Activated CD4-positive, alpha-beta T cell treated with anti-CD3 and anti-CD28 coated beads, Interleukin-2, amount 50 U/mL, for 4 hours (primary cell): Measurements from ENCODE around the gene CSF1.

Experiments
- DNase-seq, 2 experiments: peaks; one replicate each; pipeline ENCODE4 v3.0.0-alpha.2; 2020

Gene CSF1

GRCh38 chr1:109883248-109883955 is 27.2 kb upstream of the CSF1 start:
- no peak for DNase-seq

- no peak for DNase-seq
These were observed 26.3 kb upstream of the CSF1 start for GRCh38 chr1:109884242-109884891.

DNA sequence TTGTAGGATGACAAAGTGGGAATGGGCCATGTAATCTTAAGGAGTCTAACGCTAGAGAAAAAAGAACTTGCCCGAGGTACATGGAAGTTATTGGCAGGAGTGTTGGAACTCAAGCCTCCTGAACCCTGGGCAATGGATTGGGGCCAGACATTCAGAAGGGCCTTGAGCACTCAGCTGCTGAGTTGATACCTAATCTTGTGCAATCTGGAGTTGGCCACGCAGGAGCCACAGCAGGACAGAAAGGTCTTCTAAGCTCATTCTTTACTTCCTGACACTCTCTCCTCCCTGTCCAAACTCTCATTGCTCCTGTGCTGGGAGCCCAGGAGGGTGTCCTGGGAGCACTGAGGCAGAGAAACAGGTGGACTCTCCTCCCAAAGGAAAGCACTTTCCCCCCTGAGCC is 25.1 kb upstream of the CSF1 start:
- no peak for DNase-seq

DNA sequence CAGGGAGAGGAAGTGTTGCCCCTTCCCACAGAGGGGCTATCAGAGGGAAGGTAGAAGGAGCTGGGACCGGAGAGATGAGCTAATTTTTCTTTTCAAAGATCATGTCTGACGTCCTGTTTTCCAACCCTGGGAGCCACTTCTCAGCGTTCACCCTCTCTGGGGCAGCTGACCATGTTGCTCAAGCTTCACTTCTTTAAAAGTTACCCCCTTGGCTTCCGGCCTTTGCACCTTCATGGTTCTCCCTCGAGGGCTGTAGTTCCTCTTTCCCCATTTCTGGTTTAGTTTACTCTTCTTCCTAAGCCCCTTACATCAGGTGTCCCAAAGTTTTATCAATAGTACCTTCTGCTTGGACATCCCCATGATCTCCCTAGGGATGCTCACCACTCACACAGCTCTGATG is 23.8 kb upstream of the CSF1 start:
- DNase-seq, result no peak

- no peak for DNase-seq
These were observed 23.4 kb upstream of the CSF1 start for GRCh38 chr1:109887271-109887670.

DNA sequence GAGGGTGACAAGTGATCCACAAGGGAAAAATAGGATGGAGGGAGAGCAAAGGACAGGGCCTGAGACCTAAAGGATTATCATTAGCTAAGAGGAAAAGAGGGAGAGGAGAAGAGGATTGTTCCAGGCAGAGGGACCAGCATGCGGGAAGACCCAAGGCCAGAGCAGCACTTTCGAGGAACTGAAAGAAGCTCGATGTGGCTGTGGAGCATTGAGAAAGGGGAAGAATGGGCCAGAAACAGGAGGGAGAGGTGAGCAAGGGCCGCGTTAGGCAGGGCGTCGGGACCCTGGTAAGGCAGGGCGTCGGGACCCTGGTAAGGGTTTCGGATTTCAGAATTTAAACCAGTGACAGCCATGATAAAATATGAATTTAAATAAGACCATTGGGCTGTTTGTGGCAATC is 22.8 kb upstream of the CSF1 start:
- no peak for DNase-seq

- no peak for DNase-seq
These were observed 21.6 kb upstream of the CSF1 start for GRCh38 chr1:109889094-109889493.

GRCh38 chr1:109890115-109890953 is 20.3 kb upstream of the CSF1 start:
- DNase-seq, result peak; percentile 36 to 47

- DNase-seq, result no peak
These were observed 18.7 kb upstream of the CSF1 start for GRCh38 chr1:109891930-109892329.

DNA sequence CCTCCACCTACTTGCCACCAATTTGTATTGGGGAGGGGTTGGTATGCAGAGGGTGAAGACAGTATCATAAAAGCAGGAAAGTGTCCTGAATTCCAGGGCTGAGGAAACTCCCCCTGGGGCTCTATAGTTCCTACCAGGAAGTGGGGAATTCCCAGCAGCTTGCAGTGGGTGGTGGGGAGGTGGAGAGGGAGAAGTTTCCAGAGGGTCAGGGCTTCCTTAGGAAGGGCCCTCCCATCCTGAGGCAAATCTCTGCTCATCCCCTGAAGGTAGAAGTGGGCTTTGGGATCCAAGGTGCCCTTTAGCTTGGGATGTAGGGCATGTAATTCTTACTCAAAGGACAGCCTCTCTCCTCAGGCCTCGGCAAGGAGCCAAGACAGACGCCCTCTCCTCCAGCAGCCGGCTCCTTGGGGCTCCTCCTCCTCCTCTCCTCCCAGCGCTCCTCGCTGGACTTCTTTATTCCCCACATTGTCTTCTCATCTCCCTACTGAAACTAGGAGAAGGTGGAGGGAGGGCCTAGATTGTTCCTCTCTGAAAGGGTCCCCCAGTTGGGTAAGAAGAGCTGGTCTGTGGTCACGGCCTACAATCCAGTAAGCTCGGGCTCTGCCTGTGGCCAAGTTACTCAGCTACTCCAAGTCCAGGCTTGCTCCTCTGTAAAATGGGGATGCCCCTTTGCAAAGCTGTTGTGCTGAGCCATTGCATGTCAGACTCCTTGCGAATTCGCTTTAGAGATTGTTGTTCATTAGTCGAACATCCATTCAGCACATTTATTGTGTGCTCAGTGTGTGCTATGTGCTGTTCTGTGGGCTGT is 17.9 kb upstream of the CSF1 start:
- DNase-seq, result no peak

DNA sequence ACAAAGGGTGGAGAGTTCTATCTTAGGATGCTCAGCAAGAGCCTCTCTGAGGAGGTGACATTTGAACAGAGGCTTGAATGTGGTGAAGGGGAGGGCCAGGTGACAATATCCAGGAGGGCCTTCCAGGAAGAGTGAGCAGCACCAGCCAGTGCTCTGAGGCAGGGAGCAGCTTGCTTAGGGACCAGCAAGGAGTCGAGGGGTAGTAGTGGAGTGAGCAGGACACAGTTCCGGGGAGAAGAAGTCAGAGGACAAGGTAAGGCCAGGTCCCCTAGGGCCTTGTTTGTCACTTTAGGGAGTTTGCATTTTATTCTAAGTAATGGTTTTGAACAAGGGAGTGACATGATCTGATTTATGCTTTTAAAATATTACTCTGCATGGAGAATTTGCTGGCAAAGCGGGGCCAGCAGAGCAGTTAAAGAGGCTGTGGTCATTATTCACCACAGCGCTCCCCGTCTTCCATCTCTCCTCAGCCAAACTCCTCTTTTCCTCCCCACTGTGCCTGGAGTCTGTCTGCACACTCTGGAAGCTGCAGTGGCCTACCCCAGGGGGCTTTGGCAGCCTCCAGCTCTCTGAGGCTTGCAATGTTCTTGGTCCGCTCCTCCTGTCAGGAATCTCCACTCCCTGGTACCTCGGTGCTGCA is 17.0 kb upstream of the CSF1 start:
- no peak for DNase-seq

- no peak for DNase-seq
These were observed 15.6 kb upstream of the CSF1 start for GRCh38 chr1:109894823-109895719.

DNA sequence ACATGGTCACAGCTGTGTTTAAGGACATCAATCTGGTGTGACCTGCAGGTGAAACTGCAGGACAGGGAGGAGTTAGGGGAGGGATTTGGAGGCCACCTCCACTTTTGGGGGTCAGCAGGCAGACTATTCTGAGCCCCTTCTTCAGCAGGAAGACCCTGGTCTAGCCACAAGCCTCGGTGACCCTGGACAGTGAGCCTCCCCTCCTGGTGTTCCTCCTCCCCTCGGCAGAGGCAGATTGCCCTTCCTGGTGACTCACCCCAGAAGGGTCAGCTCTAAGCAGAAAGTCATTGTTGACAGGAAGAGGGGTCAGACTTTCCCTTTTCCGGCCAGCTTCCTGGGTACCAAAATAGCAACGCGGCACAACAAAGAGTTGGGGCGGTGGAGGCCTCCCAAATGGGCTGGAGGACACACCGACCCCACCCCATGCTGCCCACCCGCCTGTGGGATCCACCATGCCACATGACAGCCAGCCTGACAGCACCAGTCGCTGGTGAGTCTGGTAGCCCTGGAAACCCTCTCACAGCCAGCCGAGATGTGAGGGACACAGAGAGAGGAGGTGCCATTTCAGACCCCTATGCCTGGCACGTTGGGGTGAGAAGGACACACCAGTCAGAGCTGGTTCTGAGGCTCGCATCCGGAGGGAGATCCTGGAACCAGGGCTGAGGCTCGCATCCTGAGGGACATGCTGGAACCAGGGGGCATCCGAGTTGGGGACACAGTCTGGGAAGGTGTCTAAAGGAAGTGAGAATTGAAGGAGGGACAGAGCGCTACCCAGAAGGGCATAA is 14.7 kb upstream of the CSF1 start:
- no peak for DNase-seq

GRCh38 chr1:109896681-109897080 is 14.0 kb upstream of the CSF1 start:
- DNase-seq, result no peak

DNA sequence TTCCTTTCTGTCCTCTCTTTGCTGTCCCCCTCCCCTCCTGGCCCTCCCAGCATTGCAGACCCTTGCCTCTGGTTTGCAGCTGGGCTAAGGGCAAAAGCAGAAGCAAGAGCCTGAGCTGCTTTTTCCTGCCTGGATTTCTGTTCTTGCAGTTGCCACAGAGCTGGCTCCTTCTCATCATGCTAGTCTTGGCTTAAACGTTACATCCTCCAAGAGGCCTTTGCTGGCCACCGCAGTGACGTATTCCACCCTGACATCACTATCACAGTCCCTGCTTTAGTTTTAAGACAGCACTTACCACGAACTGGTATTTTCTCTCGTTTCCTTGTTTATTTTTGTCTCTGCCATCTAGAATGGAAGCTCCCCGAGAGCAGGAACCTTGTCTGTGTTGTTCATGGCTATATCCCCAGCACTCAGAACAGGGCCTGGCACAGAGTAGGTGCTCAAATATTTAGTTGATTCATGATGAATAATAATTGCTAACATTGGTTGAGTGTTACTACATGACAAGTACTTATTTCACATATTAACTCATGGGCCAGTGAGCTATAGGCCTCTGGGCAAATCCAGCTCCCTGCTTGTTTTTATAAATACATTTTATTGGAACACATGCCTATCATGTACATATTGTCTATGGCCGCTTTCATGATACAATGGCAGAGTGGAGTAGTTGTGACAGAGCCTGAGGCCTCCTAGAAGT is 13.2 kb upstream of the CSF1 start:
- DNase-seq, result no peak

DNA sequence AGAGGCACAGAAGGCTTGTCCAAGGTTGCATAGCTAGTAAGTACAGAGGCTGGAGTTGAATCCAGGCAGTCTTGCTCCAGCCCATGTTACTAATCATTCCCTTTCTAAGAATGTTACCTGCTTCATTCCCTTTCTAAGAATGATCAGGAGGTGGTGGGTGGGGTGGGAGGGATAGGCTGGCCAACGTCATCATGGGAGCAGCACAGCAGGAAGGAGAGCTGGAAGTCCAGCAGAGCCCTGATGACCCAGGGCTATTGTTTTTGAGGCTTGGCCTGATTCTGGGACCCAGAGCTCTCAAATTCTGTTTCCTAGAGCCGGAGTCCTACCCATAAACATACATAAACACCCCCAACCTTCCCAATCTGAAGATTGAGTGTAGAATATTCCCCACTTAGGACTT is 11.8 kb upstream of the CSF1 start:
- DNase-seq, result no peak

DNA sequence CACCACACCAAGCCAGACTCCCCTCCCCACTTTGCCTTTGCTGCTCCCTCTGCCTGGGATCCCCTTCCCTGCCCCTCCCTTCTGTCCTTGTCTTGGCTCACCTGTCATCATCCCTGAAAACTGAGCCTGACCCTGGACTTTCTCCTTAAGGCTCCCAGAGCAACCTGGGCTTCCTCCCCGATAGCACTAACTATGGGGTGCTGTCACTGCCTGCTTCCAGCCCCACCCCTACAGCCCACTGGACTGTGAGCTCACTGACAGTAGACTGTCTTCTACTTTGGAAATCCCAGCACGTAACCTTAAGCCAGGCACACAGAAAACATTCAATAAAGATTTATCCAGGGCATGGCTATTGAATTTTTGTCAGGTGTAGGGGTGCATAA is 9.5 kb upstream of the CSF1 start:
- DNase-seq, result no peak

- peak in 1 of 2 experiments; percentile 10 for DNase-seq
These were observed 9.0 kb upstream of the CSF1 start for GRCh38 chr1:109901524-109902145.

DNA sequence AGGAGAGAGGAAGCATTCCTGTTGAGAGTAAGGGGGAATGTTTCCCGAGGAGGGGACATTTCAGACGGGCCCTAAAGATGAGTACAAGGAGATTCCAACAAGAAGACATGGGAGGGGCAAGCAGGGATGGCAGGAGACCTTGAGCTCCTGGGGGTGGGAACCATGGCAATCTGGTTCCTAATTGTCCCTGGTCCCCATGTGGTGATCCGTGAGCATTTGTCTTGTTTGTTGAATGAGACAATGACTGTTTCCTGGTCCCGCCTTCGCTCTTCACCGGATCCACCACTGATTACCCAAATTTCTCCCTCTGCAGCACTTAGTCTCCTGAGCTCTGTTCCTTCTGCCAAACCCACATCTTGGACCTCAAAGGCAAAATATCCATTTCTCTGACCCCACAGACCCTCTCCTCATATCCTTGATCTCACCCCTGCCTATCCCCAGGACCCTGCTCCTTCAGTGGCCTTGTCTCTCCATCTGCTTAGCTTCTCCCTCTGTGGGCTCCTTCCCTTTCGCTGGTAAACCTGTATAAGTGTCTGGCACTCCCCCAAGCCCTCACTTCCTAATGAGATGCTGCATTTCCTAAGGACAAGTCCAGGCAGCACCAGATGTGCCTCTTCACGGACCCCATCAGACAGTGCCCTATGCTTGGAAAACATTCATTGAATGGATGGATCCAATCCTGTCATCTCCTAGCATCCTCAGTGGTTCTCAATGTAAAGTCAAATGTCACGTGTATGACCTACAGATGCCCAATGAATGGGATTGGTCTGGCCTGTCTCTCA is 8.3 kb upstream of the CSF1 start:
- DNase-seq, result no peak
